Measurements from ENCODE around the gene PIEZO2.
"Not testable (repeated sequence)": the region's sequence is repeated elsewhere in the genome, so short reads cannot be mapped to it uniquely, and the experiment has no call there.

The PIEZO2 gene

DNA sequence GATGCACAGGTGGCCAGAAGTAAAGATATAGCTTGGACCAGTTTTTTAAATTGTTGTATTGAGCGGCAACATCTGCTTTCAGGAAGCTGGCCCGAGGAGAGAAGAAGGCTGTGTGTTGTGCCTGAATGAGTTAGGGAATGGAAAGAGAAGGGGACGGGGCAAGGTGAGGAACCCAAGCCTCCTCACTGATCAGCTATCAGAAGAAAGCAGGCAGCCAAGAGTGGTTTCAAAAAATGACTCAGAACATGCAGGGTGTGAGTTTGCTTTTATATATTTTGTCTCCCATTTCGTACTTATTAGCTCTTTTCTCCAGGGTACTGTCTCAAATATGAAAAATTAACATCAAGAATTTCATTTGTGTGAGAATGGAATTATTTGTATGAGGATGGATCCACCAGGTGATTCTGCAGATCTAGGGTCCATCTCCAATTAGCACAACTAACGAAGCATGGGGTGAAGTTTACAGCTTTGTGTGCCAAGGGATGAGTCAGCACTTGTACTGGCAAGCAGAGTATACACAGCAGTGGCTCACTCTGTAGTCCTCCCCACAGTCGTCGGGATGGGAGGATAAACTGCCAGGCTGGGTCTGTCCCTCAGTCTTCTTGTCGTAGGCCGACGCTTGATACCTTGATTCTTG is 175.7 kb downstream of the PIEZO2 start:
- no peak for DNase-seq (ENCODE audit: low read depth)

DNA sequence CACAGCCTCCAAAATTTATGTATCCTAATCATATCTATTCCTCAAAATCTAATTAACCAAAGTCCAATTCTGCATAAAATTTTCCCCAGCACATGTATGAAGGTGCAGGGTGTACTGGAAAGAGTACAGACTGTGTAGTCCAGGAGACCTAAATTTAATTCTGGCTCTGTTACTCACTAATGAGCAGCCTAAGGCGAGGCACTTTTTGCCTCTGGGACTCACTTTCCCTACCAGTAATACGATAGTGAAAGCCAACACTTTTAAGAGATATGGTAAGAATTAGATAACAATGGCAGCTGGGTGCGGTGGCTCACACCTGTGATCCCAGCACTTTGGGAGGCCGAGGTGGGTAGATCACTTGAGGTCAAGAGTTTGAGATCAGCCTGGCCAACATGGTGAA is 177.7 kb downstream of the PIEZO2 start:
- no peak for DNase-seq (ENCODE audit: low read depth)

DNA sequence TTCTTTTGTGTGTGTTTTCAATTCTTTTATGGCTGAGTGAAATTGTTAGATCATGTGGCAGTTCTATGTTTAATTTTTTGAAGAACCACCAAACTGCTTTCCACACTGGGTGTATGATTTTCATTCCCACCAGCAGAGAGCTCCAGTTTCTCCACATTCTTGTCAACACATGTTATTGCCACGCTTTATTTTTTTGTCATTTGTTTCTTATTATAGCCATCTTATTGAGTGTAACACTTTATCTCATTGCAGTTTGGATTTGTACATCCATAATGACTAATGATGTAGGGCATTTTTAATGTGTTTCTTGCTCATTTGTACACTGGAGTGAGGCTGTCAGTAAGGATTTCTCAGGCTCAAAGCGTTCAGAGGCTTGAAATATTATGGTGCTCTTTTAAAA is 184.2 kb downstream of the PIEZO2 start:
- DNase-seq (ENCODE audit: low read depth): no peak

DNA sequence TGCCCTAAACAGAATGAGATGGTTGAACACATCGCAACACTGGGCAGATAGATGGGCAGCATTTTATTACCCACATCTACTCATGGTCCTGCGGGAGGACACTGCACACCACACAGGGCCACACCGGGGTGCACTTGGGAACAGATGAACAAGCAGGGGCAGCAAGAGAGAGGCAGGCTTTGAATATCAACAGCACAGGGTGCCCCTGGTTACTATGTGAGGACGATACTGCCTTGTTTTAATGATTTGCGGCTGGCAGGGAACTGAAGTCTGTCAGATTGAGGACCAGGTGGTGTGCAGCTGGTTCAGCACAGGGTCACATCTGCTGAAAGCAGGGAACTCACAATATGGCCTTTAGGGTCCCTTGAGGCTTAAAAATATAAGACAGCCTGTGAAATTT is 195.7 kb downstream of the PIEZO2 start:
- DNase-seq (ENCODE audit: low read depth): no peak

- DNase-seq (ENCODE audit: low read depth): no peak
Measured at GRCh38 chr18:10951631-10952544, 197.5 kb downstream of the PIEZO2 start.

DNA sequence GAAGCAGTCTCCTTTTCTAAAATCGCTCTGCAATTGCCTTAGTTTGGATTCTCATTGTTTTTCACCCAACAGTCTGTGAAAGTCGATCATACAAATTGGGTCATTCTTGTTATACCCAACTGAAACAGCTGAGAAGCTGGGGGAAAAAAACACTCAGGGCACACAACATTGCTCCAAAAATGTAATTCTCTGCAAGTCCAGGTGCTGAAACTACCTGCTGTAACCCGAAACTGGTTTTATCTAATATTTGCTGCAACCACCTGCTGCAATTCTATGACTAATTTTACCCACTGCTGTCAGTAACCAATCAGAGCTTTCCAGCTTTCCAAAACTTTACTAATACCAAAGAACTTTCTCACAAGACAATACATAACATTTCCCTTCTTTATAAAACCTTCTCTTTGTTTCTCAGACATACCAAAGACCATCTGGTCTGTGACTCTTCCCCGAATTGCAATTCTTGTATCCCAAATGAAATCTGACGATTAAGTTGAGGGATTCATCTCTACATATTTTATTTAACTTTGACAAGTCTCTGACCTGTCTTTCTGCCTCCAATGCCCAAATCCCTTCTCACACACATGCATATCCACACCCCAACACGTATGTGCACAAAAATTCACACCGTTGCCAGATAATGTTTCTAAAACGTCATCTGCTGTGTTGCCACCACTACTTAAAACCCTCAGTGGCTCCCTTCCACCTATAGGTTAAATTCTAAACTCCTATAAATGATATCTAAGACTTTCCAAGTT is 198.3 kb downstream of the PIEZO2 start:
- no peak for DNase-seq (ENCODE audit: low read depth)

GRCh38 chr18:10950080-10950875 is 199.1 kb downstream of the PIEZO2 start:
- no peak for DNase-seq (ENCODE audit: low read depth)

DNA sequence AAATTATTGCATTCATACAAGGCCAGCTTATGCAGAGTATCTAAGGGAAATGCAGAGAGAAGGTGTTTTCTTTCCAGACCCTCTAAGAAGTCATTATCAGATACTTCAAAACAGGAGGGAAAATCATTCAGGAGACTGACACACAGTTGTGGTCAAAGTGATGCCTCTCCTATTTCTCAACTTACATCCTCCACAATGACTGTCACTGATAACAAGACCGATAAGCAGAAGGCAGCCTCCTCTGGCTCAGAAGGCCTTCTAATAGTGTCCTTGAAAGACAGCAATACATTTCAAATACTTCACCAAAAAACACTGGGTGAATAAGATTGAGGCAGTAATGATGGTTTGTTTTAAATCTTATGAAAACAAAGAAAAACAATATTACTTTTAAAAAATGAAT is 199.7 kb downstream of the PIEZO2 start:
- DNase-seq (ENCODE audit: low read depth): no peak

DNA sequence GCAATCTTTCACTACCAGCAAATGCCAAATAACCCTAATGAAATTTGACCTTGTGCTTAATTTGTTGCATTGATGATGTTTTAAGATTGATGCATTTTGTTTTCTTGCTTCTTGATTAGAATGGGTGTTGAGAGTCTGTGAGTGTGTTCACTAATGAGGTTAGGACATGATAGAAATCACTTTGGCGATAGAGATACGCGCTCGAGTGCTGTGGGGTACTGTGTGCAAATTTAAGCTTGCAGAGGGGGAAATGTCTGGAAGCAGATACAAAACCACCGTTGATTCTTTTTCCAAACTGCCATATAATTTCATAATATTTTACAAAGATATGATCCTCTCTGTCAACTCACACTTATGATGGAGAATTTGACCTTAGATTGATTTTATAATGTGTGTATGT is 200.9 kb downstream of the PIEZO2 start:
- DNase-seq (ENCODE audit: low read depth): no peak

GRCh38 chr18:10946058-10946457 is 203.3 kb downstream of the PIEZO2 start:
- no peak for DNase-seq (ENCODE audit: low read depth)

DNA sequence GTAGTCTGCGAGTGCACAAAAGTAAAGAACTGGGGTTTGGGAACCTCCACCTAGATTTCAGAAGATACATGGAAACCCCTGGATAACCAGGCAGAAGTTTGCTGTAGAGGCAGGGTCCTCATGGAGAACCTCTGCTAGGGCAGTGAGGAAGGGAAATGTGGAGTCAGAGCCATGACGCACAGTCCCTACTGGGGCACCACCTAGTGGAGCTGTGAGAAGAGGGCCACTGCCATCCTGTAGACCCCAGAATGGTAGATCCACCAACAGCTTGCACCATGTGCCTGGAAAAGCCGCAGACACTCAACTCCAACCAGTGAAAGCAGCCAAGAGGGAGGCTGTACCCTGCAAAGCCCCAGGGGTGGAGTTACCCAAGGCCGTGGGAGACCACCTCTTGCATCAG is 206.4 kb downstream of the PIEZO2 start:
- DNase-seq (ENCODE audit: low read depth): no peak

- DNase-seq (ENCODE audit: low read depth): no peak
Measured at GRCh38 chr18:10939822-10940221, 209.5 kb downstream of the PIEZO2 start.

- DNase-seq (ENCODE audit: low read depth): no peak
Measured at GRCh38 chr18:10937743-10938640, 211.4 kb downstream of the PIEZO2 start.

DNA sequence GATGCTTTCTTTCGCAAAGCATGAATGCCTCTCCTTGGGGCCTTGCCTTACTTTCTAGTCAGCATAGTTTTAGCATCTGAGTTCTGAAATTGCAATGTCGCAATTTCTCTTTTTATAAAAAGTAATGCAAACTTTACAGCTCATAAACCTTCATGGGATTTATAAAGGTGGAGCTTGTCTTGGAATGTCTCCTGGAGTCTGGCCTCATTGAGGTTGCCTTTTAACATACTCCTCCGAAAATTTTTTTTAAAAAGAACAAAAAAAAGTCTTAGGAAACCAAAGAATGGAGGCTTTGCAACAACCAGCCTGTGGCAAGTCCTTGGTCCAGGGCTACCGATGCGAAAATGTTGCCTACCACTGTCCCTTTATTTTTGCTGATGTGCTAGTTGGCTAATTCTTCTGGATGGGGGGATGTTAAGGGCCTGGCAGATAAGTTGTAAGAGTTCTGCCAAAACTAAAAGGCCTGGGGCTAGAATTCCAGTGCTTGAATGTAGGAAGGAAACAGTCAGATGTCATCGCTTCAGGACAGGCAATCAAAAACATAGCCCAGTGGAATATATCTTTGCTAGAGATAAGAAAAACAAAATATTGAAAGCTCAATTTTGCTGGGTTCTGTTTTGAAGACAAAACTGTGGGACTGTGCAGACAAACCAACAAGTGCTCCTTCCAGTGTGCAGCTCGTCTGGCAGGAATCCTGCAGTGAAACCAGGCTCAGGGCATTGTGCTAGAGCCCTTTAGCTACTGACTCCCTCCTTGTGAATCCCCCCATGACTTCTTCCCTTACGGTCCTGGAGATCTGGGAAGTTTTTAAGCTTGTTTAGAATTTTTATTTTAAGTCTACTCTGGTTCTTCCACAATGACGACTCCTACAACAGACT is 213.0 kb downstream of the PIEZO2 start:
- DNase-seq (ENCODE audit: low read depth): no peak

DNA sequence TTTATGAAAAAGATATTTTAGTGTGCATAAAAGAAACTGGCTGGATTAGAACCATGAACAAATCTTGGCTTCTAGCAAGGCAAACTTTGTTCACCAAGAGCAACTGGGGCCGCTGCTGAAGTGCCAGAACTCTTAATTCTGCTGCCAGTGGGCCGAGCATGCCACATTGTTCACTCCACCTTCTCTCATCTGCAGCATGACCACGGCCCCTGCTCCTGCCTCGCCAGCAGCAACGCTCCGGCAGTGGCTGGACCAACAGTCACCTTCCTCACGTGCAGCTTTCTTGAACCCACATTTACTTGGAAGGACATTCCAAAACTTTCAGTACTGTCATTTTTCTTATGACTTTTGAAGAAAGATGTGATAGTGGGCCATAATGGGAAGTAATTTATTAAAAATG is 213.8 kb downstream of the PIEZO2 start:
- DNase-seq (ENCODE audit: low read depth): no peak

DNA sequence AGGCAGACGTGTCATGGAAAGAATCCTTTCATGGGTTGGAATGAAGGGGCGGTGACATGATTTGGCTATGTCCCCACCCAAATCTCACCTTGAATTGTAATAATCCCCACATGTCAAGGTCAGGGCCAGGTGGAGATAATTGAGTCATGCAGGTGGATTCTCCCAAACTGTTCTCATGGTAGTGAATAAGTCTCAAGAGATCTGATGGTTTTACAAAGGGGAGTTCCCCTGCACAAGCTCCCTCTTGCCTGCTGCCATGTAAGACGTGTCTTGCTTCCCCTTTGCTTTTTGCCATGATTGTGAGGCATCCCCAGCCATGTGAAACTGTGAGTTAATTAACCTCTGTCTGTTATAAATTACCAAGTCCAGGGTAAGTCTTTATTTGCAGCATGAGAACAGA is 215.7 kb downstream of the PIEZO2 start:
- DNase-seq (ENCODE audit: low read depth): not testable (repeated sequence)

GRCh38 chr18:10930076-10930475 is 219.3 kb downstream of the PIEZO2 start:
- no peak for DNase-seq (ENCODE audit: low read depth)

- no peak for DNase-seq (ENCODE audit: low read depth)
Measured at GRCh38 chr18:10928772-10929373, 220.5 kb downstream of the PIEZO2 start.

DNA sequence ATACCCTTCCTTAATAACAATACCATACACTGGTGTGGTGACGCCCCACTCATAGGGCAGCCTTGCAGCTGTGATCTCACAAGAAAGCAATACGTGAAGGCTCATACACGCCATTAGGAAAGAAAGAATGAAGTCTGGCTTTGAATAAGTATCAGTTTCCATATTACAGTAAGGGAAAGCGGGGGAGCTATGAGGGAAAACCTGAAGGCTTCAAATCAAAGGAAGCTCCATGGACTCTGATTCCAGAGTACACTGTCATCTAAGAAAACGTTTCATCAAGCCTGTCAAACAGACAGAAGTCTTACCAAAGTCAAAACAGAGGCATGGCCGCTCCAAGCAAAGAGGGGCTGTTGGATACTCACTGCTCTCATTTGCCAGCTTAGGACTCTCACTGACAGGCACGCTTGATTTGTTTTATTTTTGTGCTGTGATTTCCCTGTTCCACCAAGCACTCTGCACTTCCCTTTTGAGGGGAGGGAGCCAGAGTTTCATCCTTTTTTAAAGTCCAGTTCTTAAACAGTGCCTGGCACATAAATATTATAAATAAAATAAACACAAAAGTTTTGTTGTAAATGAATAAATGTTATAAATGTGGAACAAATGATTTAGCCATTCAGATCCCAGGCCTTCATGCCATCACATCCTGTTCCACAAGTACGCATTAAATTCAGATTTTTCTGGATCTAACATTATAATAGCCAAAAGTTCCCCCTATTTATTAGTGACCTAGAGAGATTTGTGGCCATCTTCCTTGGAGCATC is 221.2 kb downstream of the PIEZO2 start:
- no peak for DNase-seq (ENCODE audit: low read depth)

Measured in activated T-helper 9 cell treated with anti-CD3 and anti-CD28 coated beads, Interleukin-2, amount 50 U/mL, for 16 hours (primary cell).